Sigmoid colon (tissue), 7 donors: Measurements from ENCODE around the gene SERPINA4. TPM values are rescaled to one million over a fixed set of nuclear protein-coding genes. Genes with fewer than 3 reads are reported as not detected.

Experiments
- DNase-seq: peaks from one replicate; pipeline ENCODE4 v3.0.0-alpha.2; 2019
- H3K27ac ChIP-seq, 4 donors: fragments of 200-600 bp; sonication (generic); one replicate each; pipeline ENCODE4 v1.5.1; 2016 to 2019; ENCODE audit warnings: mild to moderate bottlenecking in 1 of 4
- H3K27me3 ChIP-seq, 3 donors: fragments of 200-600 bp; sonication (generic); one replicate each; pipeline ENCODE4 v1.5.1; 2019; ENCODE audit warnings: mild to moderate bottlenecking in 1 of 3
- H3K36me3 ChIP-seq, 4 donors: fragments of 200-600 bp; sonication (generic); one replicate each; pipeline ENCODE4 v1.5.1; 2016 to 2019
- H3K4me1 ChIP-seq, 4 donors: fragments of 200-600 bp; sonication (generic); one replicate each; pipeline ENCODE4 v1.5.1; 2017 to 2019
- H3K4me3 ChIP-seq, 4 donors: fragments of 200-600 bp; sonication (generic); one replicate each; pipeline ENCODE4 v1.5.1; 2017 to 2019; ENCODE audit warnings: mild to moderate bottlenecking in 2 of 4, moderate library complexity in 1 of 4
- H3K9me3 ChIP-seq, 4 donors: fragments of 200-600 bp in 3 of 4; sonication (generic) in 3 of 4; one replicate each; pipeline versions ENCODE4 v1.5.1 to v1.6.1; 2013 to 2019
- EP300 ChIP-seq, 4 donors: sonication (generic); formaldehyde crosslinking; IDR thresholded peaks; one replicate each; pipeline ENCODE4 v1.6.1; 2017; ENCODE audit warnings: antibody characterized with exemption in 4 of 4
- POLR2A ChIP-seq, 2 donors: fragments of 450-650 bp; IDR thresholded peaks; one replicate each; pipeline ENCODE4 v1.6.1; 2016; ENCODE audit warnings: antibody characterized with exemption in 2 of 2, mild to moderate bottlenecking in 2 of 2, moderate library complexity in 2 of 2
- POLR2AphosphoS5 ChIP-seq, 4 donors: sonication (generic); formaldehyde crosslinking; IDR thresholded peaks; one replicate each; pipeline ENCODE4 v1.6.1; 2017; ENCODE audit warnings: antibody characterized with exemption in 4 of 4
- WGBS, 2 donors: extraction: QIAGEN DNeasy Blood & Tissue Kit; methylation state at CpG; one replicate each; pipeline ENCODE4 v1.1.7; 2013; 5-methylcytosine and 5-hydroxymethylcytosine counted together
- intact Hi-C: fragments of 100-400 bp; cut with DNase I; formaldehyde crosslinking; loops from one replicate; pipeline ENCODE4 v1.15.1; 2023
- polyA plus RNA-seq, 3 donors: library from polyadenylated mRNA; stranded (reverse); fragments of 200-250 nt; gene quantifications; one replicate each; pipeline ENCODE4 v1.2.3, GENCODE V29; 2013
- total RNA-seq, 4 donors: library from RNA; depleted of rRNA; stranded (reverse); fragments of >200 nt; gene quantifications; one replicate each; pipeline ENCODE4 v1.1.0, GENCODE V29; 2016
- TF ChIP-seq, protein P1 (sequence below), 4 experiments: fragments of 450-650 bp in 3 of 4; fragments of 200-600 bp in 1 of 4; IDR thresholded peaks; one replicate each; pipeline ENCODE4 v1.5.1; 2016 to 2019; ENCODE audit warnings: antibody characterized with exemption in 4 of 4, mild to moderate bottlenecking in 3 of 4, moderate library complexity in 2 of 4
- donor health status: healthy with polysubstance abuse.
- donor health status: Bipolar disorder and iron deficiency.
- donor health status: healthy.

The SERPINA4 gene
- total and polyA plus RNA-seq, 7 donors, result not detected

DNA sequence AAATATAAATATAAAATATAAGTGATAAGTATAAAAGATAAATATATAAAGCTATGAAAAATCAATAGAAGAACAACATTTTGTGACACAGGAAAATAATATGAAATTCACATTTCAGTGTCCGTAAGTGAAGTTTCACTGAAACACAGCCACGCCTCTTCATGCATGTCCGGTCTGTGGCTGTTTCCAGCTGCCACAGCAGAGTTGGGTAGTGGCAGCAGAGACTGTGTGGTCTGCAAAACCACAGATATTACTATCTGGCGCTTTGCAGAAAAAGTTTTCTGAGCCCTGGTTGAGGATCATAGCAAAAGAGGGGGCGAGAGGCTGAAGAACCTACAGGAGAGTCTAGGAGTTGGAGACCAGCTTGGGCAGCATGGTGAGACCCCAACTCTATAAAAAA, 780 bp downstream of the SERPINA4 start:
- Histone ChIP-seq H3K4me3 (no peak overlapping the region), H3K27ac (no peak overlapping the region), H3K36me3 (no peaks in the 10 kb centered on the region), H3K27me3 (no peaks in the 10 kb centered on the region), H3K9me3 (no peaks in the 10 kb centered on the region), H3K4me1 (no peaks in the 10 kb centered on the region)
- no peak for DNase-seq
- TF ChIP-seq POLR2A (IDR thresholded peaks at IDR 0.05), result no peak
- TF ChIP-seq, protein P1, sequence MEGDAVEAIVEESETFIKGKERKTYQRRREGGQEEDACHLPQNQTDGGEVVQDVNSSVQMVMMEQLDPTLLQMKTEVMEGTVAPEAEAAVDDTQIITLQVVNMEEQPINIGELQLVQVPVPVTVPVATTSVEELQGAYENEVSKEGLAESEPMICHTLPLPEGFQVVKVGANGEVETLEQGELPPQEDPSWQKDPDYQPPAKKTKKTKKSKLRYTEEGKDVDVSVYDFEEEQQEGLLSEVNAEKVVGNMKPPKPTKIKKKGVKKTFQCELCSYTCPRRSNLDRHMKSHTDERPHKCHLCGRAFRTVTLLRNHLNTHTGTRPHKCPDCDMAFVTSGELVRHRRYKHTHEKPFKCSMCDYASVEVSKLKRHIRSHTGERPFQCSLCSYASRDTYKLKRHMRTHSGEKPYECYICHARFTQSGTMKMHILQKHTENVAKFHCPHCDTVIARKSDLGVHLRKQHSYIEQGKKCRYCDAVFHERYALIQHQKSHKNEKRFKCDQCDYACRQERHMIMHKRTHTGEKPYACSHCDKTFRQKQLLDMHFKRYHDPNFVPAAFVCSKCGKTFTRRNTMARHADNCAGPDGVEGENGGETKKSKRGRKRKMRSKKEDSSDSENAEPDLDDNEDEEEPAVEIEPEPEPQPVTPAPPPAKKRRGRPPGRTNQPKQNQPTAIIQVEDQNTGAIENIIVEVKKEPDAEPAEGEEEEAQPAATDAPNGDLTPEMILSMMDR (IDR thresholded peaks at IDR 0.05), result no peak
- intact Hi-C loops, result no loop called here
- WGBS, 2 donors, result 85 to 91% methylated on average over 5 of the region's 5 CpGs

DNA sequence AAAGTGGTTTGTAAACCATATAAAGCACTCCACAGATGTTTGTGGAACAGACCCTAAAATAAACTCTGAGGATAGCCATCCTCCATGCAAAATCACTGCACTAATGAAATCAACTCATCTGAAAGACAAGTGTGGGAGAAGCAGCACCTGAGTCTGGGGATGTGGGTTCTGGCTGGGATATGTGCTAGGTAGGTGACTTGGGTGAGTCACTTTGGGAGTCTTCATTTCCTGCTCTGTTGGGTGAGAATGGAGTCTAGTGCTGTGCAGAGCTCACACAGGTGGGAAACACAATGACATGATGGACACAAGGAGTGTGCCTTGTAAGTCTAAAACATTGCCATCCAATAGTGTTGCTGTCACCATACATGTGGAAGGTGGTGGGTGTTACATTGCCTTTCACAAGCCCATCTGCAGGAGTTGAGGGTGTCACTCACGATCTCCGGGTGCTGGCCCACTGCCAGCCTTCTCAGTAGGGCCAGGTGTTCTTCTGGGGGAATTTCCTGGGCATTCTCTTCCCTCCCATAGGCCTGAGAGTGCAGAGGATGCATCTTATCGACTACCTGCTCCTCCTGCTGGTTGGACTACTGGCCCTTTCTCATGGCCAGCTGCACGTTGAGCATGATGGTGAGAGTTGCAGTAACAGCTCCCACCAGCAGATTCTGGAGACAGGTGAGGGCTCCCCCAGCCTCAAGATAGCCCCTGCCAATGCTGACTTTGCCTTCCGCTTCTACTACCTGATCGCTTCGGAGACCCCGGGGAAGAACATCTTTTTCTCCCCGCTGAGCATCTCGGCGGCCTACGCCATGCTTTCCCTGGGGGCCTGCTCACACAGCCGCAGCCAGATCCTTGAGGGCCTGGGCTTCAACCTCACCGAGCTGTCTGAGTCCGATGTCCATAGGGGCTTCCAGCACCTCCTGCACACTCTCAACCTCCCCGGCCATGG, 2.0 kb downstream of the SERPINA4 start:
- H3K4me1 ChIP-seq, result no peaks in the 10 kb centered on the region
- 86 to 93% methylated on average over 16 of the region's 16 CpGs for WGBS, 2 donors
- intact Hi-C loops, result no loop called here
- no peaks in the 10 kb centered on the region for H3K27me3 ChIP-seq
- TF ChIP-seq, protein P1 (IDR thresholded peaks at IDR 0.05), result no peak
- TF ChIP-seq EP300 (IDR thresholded peaks at IDR 0.05) (no peak), POLR2A (IDR thresholded peaks at IDR 0.05) (no peak), POLR2AphosphoS5 (IDR thresholded peaks at IDR 0.05) (no peak)
- DNase-seq, result no peak
- H3K36me3 ChIP-seq, result no peaks in the 10 kb centered on the region
- H3K9me3 ChIP-seq, result no peaks in the 10 kb centered on the region
- H3K27ac ChIP-seq, result no peak overlapping the region
- H3K4me3 ChIP-seq, result no peak overlapping the region

DNA sequence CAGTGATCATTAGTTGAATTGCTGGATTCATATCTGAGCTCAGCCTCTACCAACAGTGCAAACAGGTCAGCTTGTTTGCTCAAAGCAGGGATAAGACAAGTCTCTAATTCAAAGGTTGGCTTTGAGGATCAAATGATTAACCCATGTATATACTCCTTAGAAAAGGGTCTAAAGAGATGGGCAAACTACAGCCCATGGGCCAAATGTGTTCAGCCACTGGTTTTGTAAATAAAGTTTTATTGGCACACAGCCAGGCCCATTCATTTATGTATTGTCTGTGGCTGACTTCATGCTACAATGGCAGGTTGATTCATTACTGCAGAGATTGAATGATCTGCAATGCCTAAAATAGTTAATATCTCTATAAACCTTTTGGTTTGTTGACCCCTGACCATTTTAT, 3.1 kb downstream of the SERPINA4 start:
- TF ChIP-seq, protein P1 (IDR thresholded peaks at IDR 0.05), result no peak
- TF ChIP-seq POLR2A (IDR thresholded peaks at IDR 0.05) (no peak), POLR2AphosphoS5 (IDR thresholded peaks at IDR 0.05) (no peak), EP300 (IDR thresholded peaks at IDR 0.05) (no peak)
- intact Hi-C loops, result no loop called here
- Histone ChIP-seq H3K4me3 (no peak overlapping the region), H3K9me3 (no peaks in the 10 kb centered on the region), H3K36me3 (no peaks in the 10 kb centered on the region), H3K4me1 (no peaks in the 10 kb centered on the region), H3K27me3 (no peaks in the 10 kb centered on the region), H3K27ac (no peak overlapping the region)
- DNase-seq, result no peak

DNA sequence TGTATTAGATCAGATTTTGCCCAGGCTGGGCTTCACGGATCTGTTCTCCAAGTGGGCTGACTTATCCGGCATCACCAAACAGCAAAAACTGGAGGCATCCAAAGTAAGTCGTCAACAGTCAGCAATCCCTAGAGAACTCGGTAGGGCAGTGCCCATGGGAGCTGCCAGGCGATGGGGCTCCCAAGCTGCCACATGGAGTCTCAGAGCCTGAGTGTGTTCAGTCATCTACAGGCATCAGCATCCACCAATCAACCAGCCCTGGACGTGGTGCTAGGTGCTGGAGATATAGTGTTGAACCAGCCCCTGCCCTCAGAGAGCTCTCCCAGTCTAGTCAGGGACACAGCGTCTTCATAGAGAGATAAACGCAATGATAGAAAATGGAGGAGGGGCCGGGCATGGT, 6.9 kb downstream of the SERPINA4 start:
- Histone ChIP-seq H3K27ac (no peak overlapping the region), H3K4me1 (no peaks in the 10 kb centered on the region), H3K36me3 (no peaks in the 10 kb centered on the region), H3K9me3 (no peaks in the 10 kb centered on the region), H3K27me3 (no peaks in the 10 kb centered on the region), H3K4me3 (no peak overlapping the region)
- 89 to 91% methylated on average over 9 of the region's 9 CpGs for WGBS, 2 donors
- TF ChIP-seq POLR2AphosphoS5 (IDR thresholded peaks at IDR 0.05) (no peak), EP300 (IDR thresholded peaks at IDR 0.05) (no peak), POLR2A (IDR thresholded peaks at IDR 0.05) (no peak)
- TF ChIP-seq, protein P1 (IDR thresholded peaks at IDR 0.05), result no peak
- DNase-seq, result no peak
- intact Hi-C loops, result no loop called here
